ENCODE measurements around the gene PKHD1.

PKHD1 gene

GRCh38 chr6:52020945-52021570, 66.4 kb downstream of the PKHD1 start:
- TF ChIP-seq CTCF (IDR thresholded peaks at IDR 0.05; ENCODE audit: control insufficient read depth, insufficient read depth, low read depth, low read length, missing control alignments): peak; percentile 50
- H3K4me3 ChIP-seq (ENCODE audit: control insufficient read depth, low read depth, low read length): no peak overlapping the region
- DNase-seq (ENCODE audit: low read depth): no peak

GRCh38 chr6:52019881-52020280, 67.5 kb downstream of the PKHD1 start:
- TF ChIP-seq CTCF (IDR thresholded peaks at IDR 0.05; ENCODE audit: control insufficient read depth, insufficient read depth, low read depth, low read length, missing control alignments): no peak
- no peak overlapping the region for H3K4me3 ChIP-seq (ENCODE audit: control insufficient read depth, low read depth, low read length)
- DNase-seq (ENCODE audit: low read depth): no peak

GRCh38 chr6:52019092-52019491, 68.3 kb downstream of the PKHD1 start:
- no peak overlapping the region for H3K4me3 ChIP-seq (ENCODE audit: control insufficient read depth, low read depth, low read length)
- no peak for DNase-seq (ENCODE audit: low read depth)
- no peak for TF ChIP-seq CTCF (IDR thresholded peaks at IDR 0.05; ENCODE audit: control insufficient read depth, insufficient read depth, low read depth, low read length, missing control alignments)

GRCh38 chr6:52016915-52017748, 70.3 kb downstream of the PKHD1 start:
- H3K4me3 ChIP-seq (ENCODE audit: control insufficient read depth, low read depth, low read length): no peak overlapping the region
- DNase-seq (ENCODE audit: low read depth): no peak
- no peak for TF ChIP-seq CTCF (IDR thresholded peaks at IDR 0.05; ENCODE audit: control insufficient read depth, insufficient read depth, low read depth, low read length, missing control alignments)

- H3K4me3 ChIP-seq (ENCODE audit: control insufficient read depth, low read depth, low read length): no peak overlapping the region
- TF ChIP-seq CTCF (IDR thresholded peaks at IDR 0.05; ENCODE audit: control insufficient read depth, insufficient read depth, low read depth, low read length, missing control alignments): no peak
- no peak for DNase-seq (ENCODE audit: low read depth)
Observed at GRCh38 chr6:52015953-52016352, 71.5 kb downstream of the PKHD1 start.

GRCh38 chr6:52014391-52014790, 73.0 kb downstream of the PKHD1 start:
- TF ChIP-seq CTCF (IDR thresholded peaks at IDR 0.05; ENCODE audit: control insufficient read depth, insufficient read depth, low read depth, low read length, missing control alignments): no peak
- no peak overlapping the region for H3K4me3 ChIP-seq (ENCODE audit: control insufficient read depth, low read depth, low read length)
- no peak for DNase-seq (ENCODE audit: low read depth)
